Measurements from ENCODE around the gene KRT85.

- no peak for TF ChIP-seq CTCF (conservative IDR thresholded peaks at IDR 0.05)
- TF ChIP-seq EZH2 (IDR thresholded peaks at IDR 0.05; ENCODE audit: low read depth) = no peak
These were observed 8.5 kb downstream of the KRT85 start for GRCh38 chr12:52358575-52359350.

All from PC-9 (cell line).